HL-60 (cell line): ENCODE measurements around the gene TTC28.

Experiments
- DNase-seq, 2 experiments: peaks; one replicate each; pipeline ENCODE4 v3.0.0-alpha.2; 2010 to 2020; ENCODE audit warnings: low read depth in 1 of 2, low spot score in 1 of 2
- H3K27ac ChIP-seq: fragments of 250-450 bp; sonication (Bioruptor Pico); replicated peaks from 2 replicates; pipeline ENCODE4 v1.5.1; 2020; ENCODE audit warnings: mild to moderate bottlenecking, moderate library complexity
- H3K27me3 ChIP-seq: fragments of 250-450 bp; sonication (Bioruptor Pico); 2 replicates; pipeline ENCODE4 v1.5.1; 2021; ENCODE audit warnings: mild to moderate bottlenecking, moderate library complexity; ENCODE audit not compliant: insufficient read depth, poor library complexity, severe bottlenecking
- H3K4me3 ChIP-seq: replicated peaks from 2 replicates; pipeline ENCODE4 v1.5.1; 2011; ENCODE audit warnings: mild to moderate bottlenecking, control low read depth, low read length; ENCODE audit not compliant: insufficient read depth
- CTCF ChIP-seq: IDR thresholded peaks from one replicate; pipeline ENCODE4 v1.5.1; 2011; ENCODE audit warnings: low read length, control low read depth, inconsistent platforms; ENCODE audit not compliant: insufficient read depth
- GABPA ChIP-seq: IDR thresholded peaks from 2 replicates; pipeline ENCODE4 v1.6.1; 2012; ENCODE audit warnings: low read depth
- POLR2AphosphoS5 ChIP-seq: IDR thresholded peaks from 2 replicates; pipeline ENCODE4 v1.6.1; 2012; ENCODE audit warnings: low read depth
- REST ChIP-seq: IDR thresholded peaks from 2 replicates; pipeline ENCODE4 v1.6.1; 2012; ENCODE audit warnings: low read depth; ENCODE audit not compliant: insufficient replicate concordance
- SPI1 ChIP-seq: IDR thresholded peaks from 2 replicates; pipeline ENCODE4 v1.6.1; 2012; ENCODE audit warnings: low read depth, mild to moderate bottlenecking, borderline replicate concordance

Gene TTC28

GRCh38 chr22:27990451-27990840 lies 689.2 kb downstream of the TTC28 start:
- TF ChIP-seq REST (no peak), SPI1 (no peak), POLR2AphosphoS5 (no peak), CTCF (no peak), GABPA (no peak)
- no peak overlapping the region for H3K4me3 ChIP-seq
- DNase-seq = no peak
- no peak overlapping the region for H3K27ac ChIP-seq
- H3K27me3 ChIP-seq = no peaks in the 10 kb centered on the region

GRCh38 chr22:27989758-27990450 lies 689.7 kb downstream of the TTC28 start:
- Histone ChIP-seq H3K27me3 (no peaks in the 10 kb centered on the region), H3K4me3 (no peak overlapping the region), H3K27ac (no peak overlapping the region)
- no peak for DNase-seq
- TF ChIP-seq CTCF (no peak), POLR2AphosphoS5 (no peak), REST (no peak), GABPA (no peak), SPI1 (no peak)

- Histone ChIP-seq H3K27ac (no peak overlapping the region), H3K4me3 (no peak overlapping the region), H3K27me3 (no peaks in the 10 kb centered on the region)
- DNase-seq = no peak
- no peak for TF ChIP-seq GABPA
- no peak for TF ChIP-seq SPI1
- TF ChIP-seq POLR2AphosphoS5 = no peak
- no peak for TF ChIP-seq CTCF
- no peak for TF ChIP-seq REST
Measured at GRCh38 chr22:27988704-27989103, 690.9 kb downstream of the TTC28 start.
